Left ventricle myocardium inferior (tissue), 1 donor: Measurements from ENCODE around the gene DPYSL4. TPM values are rescaled to one million over a fixed set of nuclear protein-coding genes. Genes with fewer than 3 reads are reported as not detected.

Experiments
- DNase-seq: peaks from one replicate; pipeline ENCODE4 v3.0.0-alpha.2; 2020
- H3K27ac ChIP-seq: fragments of 200-600 bp; replicated peaks from 2 replicates; pipeline ENCODE4 v1.8.0; 2021
- H3K27me3 ChIP-seq: fragments of 200-600 bp; 2 replicates; pipeline ENCODE4 v1.8.0; 2021; ENCODE audit warnings: low read depth
- H3K36me3 ChIP-seq: fragments of 200-600 bp; 2 replicates; pipeline ENCODE4 v1.8.0; 2021
- H3K4me1 ChIP-seq: fragments of 200-600 bp; 2 replicates; pipeline ENCODE4 v1.8.0; 2021
- H3K4me3 ChIP-seq: fragments of 200-600 bp; 2 replicates; pipeline ENCODE4 v1.8.0; 2021; ENCODE audit warnings: mild to moderate bottlenecking, moderate library complexity
- H3K9me3 ChIP-seq: fragments of 200-600 bp; replicated peaks from 2 replicates; pipeline ENCODE4 v1.8.0; 2021
- intact Hi-C: fragments of 100-400 bp; cut with micrococcal nuclease; formaldehyde crosslinking; loops from one replicate; pipeline ENCODE4 v1.11.0; 2022
- total RNA-seq: library from RNA; stranded (reverse); fragmentation: NEBNext Ultra II Directional; extraction: Animal tissue kit (Norgen Biotek cat#: 25700); gene quantifications from one replicate; pipeline ENCODE4 v1.2.1, GENCODE V29; 2021
- TF ChIP-seq, protein P1 (sequence below): fragments of 200-600 bp; IDR thresholded peaks from 2 replicates; pipeline ENCODE4 v1.8.0; 2021; ENCODE audit warnings: antibody characterized with exemption, mild to moderate bottlenecking, borderline replicate concordance
- donor health status: DM: no; HTN: yes; CAD: no; lungs with severe emphysema.

DPYSL4 gene
- total RNA-seq, 1 donor from 2014 or later: 42.8 TPM

DNA sequence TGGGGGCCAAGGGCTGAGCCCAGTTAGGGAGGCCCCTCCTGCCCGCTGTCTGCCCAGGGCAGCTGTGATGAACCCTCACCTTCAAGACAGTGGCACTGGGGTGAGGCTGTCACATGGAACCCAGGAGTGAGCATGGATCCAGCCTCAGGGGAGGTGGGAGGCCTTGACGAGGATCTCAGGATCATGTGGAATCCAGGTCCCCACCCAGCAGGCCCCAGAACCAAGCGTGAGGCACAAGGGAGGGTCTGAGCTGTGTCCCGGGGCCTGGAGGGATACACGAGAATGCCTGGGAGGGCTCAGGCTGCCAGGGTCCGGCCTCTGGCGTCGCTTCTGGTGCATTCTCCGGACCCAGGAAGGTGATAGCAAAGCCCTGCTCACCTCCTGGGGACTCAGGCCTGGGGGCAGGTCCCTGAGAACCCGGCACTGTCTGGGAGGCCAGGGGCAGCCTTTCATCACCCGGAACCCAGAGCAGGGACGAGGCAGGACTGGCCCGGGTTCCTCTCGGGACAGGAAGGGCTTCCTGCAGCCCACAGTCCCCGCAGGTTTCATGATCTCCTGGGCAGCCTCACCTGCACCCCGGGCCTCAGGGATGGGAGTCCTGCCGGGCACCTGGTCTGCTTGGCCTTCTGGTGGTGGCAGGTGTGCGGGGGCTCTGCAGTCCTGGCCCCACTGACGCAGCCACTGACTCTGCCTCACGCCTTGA is 17.5 kb downstream of the DPYSL4 start:
- H3K9me3 ChIP-seq: no peaks in the 10 kb centered on the region
- DNase-seq: no peak
- TF ChIP-seq, protein P1, sequence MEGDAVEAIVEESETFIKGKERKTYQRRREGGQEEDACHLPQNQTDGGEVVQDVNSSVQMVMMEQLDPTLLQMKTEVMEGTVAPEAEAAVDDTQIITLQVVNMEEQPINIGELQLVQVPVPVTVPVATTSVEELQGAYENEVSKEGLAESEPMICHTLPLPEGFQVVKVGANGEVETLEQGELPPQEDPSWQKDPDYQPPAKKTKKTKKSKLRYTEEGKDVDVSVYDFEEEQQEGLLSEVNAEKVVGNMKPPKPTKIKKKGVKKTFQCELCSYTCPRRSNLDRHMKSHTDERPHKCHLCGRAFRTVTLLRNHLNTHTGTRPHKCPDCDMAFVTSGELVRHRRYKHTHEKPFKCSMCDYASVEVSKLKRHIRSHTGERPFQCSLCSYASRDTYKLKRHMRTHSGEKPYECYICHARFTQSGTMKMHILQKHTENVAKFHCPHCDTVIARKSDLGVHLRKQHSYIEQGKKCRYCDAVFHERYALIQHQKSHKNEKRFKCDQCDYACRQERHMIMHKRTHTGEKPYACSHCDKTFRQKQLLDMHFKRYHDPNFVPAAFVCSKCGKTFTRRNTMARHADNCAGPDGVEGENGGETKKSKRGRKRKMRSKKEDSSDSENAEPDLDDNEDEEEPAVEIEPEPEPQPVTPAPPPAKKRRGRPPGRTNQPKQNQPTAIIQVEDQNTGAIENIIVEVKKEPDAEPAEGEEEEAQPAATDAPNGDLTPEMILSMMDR: no peak
- intact Hi-C loops: no loop called here
- H3K27me3 ChIP-seq: no peaks in the 10 kb centered on the region
- H3K4me1 ChIP-seq: peaks cover 21% of the 10 kb centered on the region
- no peak overlapping the region for H3K4me3 ChIP-seq
- no peak overlapping the region for H3K27ac ChIP-seq
- H3K36me3 ChIP-seq: peaks cover 29% of the 10 kb centered on the region

DNA sequence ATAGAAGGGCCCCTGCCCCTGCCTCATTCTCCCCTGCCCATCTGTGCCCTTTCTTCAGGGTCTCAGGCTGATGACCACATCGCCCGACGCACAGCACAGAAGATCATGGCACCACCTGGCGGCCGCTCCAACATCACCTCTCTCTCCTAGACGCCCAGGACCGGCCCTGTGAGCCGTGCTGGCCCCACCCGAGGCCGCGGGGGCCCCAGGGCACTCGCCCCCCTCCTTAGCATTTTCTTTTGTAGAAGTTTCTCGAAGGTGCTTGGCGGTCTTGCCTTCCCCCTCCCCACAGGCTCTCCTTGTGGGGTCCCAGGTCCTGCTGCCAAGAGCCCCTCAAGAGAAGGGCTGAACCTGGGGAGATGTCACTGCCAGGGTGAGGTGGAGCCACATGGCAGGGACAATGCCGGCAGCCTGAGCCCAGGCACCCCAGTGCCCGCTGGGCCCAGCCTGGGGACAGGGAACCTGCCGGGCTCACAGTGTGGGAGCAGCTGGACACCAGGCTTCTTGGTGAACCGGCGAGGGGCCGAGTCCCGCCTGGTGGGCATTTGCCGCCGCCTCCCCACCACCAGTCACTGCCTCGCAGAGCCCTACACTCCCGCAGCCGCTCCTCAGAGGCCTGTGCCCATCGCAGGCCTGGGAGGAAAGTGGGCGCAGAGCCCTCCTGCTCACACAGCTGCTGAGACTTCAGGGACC is 18.2 kb downstream of the DPYSL4 start:
- intact Hi-C loops: no loop called here
- Histone ChIP-seq H3K27ac (no peak overlapping the region), H3K9me3 (no peaks in the 10 kb centered on the region), H3K36me3 (peaks cover 29% of the 10 kb centered on the region), H3K27me3 (no peaks in the 10 kb centered on the region), H3K4me3 (no peak overlapping the region), H3K4me1 (peaks cover 22% of the 10 kb centered on the region)
- DNase-seq: no peak
- TF ChIP-seq, protein P1: no peak

DNA sequence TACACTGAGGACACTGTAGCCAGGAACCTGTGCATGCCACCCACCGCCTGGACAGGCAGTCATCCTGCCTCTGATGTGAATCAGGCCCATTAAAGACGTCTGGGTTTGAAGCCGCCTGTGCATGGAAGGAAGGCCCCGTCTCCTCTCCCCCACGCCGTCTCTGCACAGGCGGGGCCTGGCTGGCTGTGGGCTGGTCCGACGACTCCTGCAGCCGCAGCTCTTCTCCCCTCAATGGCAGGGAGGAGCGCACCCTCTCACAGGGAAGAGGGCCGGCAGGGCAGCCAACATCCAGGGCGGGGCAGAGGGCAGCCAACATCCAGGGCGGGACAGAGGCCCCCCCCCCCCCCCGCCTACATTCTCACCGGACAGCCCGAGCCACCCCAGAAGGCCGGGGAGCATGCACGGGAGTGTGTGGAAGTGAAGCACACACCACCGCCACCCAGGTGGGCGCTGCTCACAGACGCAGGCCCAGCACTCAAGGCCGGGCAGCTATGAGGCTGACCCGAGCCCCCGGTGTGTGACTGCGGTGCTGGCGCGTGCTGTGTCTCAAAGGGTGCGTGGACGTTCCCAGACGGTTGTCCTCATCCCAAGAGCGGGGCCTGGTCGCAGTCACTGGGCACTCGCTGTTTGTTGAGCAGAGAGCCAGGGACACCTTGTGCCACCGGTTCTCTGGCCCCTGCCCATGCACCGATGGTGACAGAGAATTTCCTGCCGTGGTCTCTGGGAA is 19.1 kb downstream of the DPYSL4 start:
- Histone ChIP-seq H3K4me1 (peaks cover 22% of the 10 kb centered on the region), H3K9me3 (no peaks in the 10 kb centered on the region), H3K27me3 (no peaks in the 10 kb centered on the region), H3K4me3 (no peak overlapping the region), H3K36me3 (peaks cover 25% of the 10 kb centered on the region), H3K27ac (peak overlapping the region; percentile 73)
- no peak for DNase-seq
- TF ChIP-seq, protein P1: no peak
- intact Hi-C loops: no loop called here

DNA sequence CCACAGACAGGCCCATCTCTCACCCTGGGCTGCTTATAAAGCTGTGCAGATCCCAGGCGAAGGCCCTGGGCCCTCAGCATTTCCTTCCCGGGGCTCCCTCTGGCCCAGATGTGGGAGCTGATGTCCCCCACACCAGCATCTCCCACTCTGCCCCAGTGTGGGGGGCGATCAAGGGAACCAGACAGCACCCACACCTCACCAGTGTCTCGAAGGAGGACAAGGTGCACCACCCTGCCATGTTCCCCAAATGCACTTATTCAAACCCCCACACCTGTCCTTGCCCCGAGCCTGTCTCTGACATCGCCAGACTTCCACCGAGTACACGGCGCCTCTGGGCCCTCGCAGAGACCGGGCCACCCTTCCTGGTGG is 19.6 kb downstream of the DPYSL4 start:
- Histone ChIP-seq H3K4me3 (no peak overlapping the region), H3K27ac (peak overlapping the region; percentile 73), H3K27me3 (no peaks in the 10 kb centered on the region), H3K9me3 (no peaks in the 10 kb centered on the region), H3K4me1 (peaks cover 22% of the 10 kb centered on the region), H3K36me3 (peaks cover 20% of the 10 kb centered on the region)
- TF ChIP-seq, protein P1: no peak
- intact Hi-C loops: no loop called here
- DNase-seq: no peak

DNA sequence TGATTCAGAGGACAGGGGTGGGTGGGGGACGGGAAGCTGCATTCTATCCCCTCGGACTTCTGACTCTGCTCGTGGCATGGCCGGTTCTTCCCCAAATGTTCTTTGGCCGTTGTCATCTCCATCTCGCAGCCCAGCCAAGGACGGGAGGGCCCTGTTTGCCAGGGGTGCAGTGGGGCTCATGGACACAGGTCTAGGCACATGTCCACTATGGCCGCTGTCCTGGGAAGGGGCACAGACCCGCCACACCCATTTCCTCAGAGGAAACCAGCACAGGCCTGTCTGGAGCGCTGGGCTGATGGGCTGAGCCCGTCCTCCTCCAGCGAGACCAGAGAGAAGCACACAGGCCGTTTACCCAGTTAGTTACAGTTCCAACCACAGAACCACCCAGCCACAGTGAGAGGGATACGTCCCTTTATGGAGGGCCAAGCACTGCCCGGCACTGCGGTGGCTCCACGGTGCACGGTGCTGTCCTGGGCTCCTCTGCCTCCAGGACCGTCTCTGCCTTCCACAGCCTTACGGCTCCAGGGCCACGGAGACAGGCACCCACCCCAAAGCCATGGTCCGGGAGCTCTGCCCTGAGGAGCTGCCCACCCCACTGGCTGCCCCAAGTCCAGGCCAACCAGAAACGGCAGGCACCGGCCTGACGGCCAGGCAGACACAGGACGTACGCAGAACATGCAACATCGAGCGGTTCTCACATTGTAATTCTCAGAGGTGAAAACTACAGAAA is 20.2 kb downstream of the DPYSL4 start:
- TF ChIP-seq, protein P1: no peak
- intact Hi-C loops: no loop called here
- Histone ChIP-seq H3K9me3 (no peaks in the 10 kb centered on the region), H3K27me3 (no peaks in the 10 kb centered on the region), H3K36me3 (peaks cover 14% of the 10 kb centered on the region), H3K27ac (peak overlapping the region; percentile 73), H3K4me3 (no peak overlapping the region), H3K4me1 (peaks cover 22% of the 10 kb centered on the region)
- no peak for DNase-seq
